ENCODE data around the gene COL24A1.
"Not testable (repeated sequence)": the region's sequence is repeated elsewhere in the genome, so short reads cannot be mapped to it uniquely, and the experiment has no call there.

Gene COL24A1

GRCh38 chr1:86152887-86153286, 3.7 kb downstream of the COL24A1 start:
- no peak for DNase-seq (ENCODE audit: low read depth)

DNA sequence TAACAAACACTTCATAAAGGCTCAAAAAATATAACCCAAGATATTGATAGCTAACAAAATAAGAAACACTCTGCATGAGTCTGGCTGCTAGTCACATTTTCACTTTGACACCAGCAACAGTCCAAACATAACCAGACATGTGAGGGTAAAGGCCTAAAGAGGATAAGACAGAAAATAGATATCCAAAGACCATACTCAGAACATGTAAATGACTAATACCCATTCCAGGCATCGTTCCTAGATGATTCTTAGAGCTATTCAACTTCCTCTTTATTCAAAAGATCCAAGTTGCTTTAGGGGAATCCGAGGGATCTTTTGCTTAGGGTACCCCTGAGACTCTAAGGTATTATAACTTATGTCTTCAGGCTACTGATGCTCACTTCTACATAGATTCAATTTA, 5.1 kb downstream of the COL24A1 start:
- DNase-seq (ENCODE audit: low read depth), result peak; percentile 78

- peak; percentile 41 for DNase-seq (ENCODE audit: low read depth)
These were observed 6.0 kb downstream of the COL24A1 start for GRCh38 chr1:86150553-86151055.

- no peak for DNase-seq (ENCODE audit: low read depth)
These were observed 7.0 kb downstream of the COL24A1 start for GRCh38 chr1:86149591-86149990.

GRCh38 chr1:86147755-86148154, 8.8 kb downstream of the COL24A1 start:
- DNase-seq (ENCODE audit: low read depth), result no peak

DNA sequence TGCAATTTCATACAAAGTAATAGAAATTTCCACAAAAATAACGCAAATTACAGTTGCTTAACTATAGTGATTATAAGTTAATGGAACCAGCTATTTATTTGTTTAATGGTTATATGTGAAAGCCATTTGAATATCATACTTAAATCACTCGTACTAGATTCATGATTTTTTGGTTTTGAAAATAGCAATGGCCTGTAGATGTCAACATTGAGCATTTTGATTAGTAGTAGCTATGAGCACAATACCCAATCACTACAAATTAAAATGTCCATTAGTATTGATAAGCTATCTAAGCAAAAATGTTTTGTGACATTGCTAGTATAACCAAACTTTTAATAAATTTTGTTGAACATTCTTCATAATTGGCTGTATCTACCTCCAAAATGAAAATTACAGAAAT, 10.0 kb downstream of the COL24A1 start:
- no peak for DNase-seq (ENCODE audit: low read depth)

GRCh38 chr1:86140281-86140880, 16.2 kb downstream of the COL24A1 start:
- DNase-seq (ENCODE audit: low read depth), result no peak

DNA sequence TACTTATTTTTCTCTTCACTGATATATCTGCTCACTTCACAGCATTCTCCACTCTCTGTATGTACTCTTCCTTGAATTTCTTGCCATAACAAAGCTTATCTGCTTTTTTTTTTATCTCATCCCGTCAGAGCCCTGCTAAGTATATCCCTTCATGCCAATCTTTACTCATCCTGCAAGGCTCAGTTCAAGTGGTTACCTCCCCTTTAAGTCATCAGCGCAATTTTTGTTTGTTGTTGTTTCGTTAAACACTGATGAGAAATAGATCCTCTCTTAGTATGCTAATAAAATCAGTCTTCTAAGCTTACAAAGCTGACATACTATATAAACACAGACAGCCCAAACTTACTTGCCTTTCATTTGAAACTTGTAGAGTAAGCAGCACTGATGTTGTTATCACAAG, 17.8 kb downstream of the COL24A1 start:
- DNase-seq (ENCODE audit: low read depth), result no peak

DNA sequence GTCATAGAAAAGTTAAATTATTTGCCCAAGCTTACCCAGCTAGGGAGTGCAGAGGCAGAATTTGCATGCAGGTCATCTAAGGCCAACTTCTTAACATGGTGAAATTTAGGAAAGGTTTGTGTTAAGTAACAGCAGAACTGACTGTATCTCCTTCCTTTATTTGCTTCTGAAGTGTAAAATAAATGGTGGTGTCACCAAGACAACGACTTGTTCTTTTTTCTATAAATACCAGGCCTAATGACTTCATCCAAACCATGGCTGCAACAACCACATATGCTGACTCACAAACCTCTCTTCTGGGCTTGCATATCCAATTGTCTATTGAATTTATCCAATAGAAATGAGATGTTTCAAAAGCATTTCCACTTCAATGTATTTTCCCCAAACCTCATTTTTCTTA, 19.1 kb downstream of the COL24A1 start:
- DNase-seq (ENCODE audit: low read depth), result peak; percentile 87

DNA sequence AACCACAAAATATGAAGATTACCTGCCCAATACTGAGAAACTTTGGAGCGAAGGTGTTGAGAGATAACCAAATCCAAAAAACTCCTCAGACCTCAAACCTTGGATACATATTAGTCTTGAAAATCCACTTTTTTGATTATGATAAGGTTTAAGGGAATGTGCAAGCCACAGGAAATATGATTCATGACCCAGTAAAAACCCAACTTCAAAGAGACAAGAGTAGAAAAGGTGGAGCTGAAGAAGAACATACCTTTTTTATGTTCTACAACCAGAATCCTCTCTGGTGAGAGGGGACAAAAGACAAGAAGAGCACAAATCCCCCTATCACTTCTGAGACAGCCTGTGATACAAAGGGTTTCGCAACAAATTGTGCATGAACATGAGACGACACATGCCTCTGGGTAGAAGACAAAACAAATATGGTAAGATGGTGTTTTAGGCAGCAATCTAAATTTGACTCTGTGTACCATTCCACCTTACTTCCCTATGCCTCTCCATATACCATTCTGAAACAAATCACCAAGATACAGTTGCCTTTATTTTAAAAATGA, 37.3 kb downstream of the COL24A1 start:
- DNase-seq (ENCODE audit: low read depth), result no peak

GRCh38 chr1:86114816-86115400, 41.7 kb downstream of the COL24A1 start:
- DNase-seq (ENCODE audit: low read depth), result no peak

DNA sequence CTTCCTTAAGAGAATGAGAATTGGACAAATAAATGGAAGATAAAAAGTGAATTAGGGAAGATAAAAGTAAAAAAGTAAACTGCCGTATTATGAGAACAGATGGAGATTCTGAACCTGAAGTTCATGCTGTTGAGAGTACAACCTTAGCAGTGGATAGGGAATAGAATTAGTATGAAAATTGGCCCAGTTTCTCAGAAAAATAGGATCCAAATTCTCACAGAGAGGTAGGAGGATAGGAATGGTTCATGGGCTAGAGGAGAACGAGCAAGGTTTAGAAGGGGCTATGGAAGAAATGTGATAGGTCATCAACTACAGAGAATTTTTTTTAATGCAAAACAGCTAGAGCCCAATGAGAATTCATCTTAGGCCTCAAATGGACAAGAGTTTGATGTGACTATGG, 42.3 kb downstream of the COL24A1 start:
- no peak for DNase-seq (ENCODE audit: low read depth)

DNA sequence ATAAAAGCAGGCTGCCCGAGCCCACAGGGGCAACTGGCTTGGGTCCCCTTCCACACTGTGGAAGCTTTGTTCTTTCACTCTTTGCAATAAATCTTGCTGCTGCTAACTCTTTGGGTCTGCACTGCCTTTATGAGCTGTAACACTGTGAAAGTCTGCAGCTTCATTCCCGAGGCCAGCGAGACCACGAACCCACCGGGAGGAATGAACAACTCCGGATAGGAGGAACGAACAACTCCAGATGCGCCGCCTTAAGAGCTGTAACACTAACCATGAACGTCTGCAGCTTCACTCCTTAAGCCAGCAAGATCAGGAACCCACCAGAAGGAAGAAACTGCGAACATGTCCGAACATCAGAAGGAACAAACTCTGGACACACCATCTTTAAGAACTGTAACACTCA, 45.0 kb downstream of the COL24A1 start:
- not testable (repeated sequence) for DNase-seq (ENCODE audit: low read depth)

DNA sequence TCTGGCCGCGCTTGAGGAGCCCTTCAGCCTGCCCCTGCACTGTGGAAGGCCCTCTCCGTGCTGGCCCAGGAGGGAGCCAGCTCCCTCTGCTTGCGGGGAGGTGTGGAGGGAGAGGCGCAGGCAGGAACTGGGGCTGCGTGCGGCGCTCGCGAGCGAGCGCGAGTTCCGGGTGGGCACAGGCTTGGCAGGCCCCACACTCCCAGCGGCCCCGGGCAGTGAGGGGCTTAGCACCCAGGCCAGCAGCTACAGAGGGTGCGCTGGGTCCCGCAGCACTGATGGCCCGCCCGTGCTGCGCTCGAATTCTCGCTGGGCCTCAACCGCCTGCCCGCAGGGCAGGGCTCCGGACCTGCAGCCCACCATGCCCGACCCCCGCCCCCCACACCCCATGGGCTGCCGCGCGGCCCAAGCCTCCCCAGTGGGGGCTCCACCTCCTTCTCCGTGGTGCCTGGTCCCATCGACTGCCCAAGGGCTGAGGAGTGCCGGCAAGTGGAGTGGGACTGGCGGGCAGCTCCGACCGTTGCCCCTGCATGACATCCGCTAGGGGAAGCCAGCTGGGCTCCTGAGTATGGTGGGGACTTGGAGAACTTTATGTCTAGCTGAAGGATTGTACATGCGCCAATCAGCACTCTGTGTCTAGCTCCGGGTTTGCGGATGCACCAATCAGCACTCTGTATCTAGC, 46.0 kb downstream of the COL24A1 start:
- no peak for DNase-seq (ENCODE audit: low read depth)

DNA sequence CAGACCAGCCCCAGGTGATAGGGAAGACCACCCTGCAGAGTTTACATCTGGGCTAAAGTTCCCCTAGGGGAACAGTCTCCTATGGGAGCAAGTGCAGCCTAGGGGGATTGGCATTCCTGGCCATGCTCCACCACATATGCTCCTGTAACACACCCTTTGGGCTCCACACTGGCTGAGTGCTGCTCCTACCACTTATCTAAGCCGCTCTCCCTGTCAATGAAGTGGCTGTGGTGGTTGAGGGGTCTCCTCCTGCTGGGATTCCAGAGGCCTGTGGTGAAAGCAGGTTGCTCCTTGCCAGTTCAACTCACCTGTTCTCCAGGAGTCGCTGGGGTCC, 51.1 kb downstream of the COL24A1 start:
- no peak for DNase-seq (ENCODE audit: low read depth)

GRCh38 chr1:86104606-86105532, 51.7 kb downstream of the COL24A1 start:
- no peak for DNase-seq (ENCODE audit: low read depth)

GRCh38 chr1:86101616-86102015, 55.0 kb downstream of the COL24A1 start:
- no peak for DNase-seq (ENCODE audit: low read depth)

DNA sequence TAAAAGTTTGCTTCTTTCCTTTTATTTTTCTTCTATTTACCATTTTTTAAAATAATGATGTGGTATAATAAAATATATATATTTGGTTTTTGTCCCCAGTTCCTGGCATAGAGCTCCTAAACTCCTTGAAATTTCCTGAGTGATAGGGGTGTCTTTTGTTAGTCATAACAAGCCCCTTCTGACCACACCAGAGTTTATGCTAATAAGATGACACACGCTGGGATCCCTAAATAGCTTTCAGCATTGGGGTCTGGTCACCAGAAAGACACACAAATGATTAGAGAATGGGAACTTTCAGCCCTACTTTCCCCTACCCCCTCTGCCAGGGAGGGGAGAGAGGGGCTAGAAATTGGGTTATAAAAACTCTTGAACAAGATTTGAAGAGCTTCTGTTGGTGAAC, 56.2 kb downstream of the COL24A1 start:
- DNase-seq (ENCODE audit: low read depth), result no peak

GRCh38 chr1:86089765-86090164, 66.8 kb downstream of the COL24A1 start:
- no peak for DNase-seq (ENCODE audit: low read depth)

- DNase-seq (ENCODE audit: low read depth), result no peak
These were observed 70.7 kb downstream of the COL24A1 start for GRCh38 chr1:86085741-86086409.

GRCh38 chr1:86084998-86085397, 71.6 kb downstream of the COL24A1 start:
- peak; percentile 11 for DNase-seq (ENCODE audit: low read depth)

DNA sequence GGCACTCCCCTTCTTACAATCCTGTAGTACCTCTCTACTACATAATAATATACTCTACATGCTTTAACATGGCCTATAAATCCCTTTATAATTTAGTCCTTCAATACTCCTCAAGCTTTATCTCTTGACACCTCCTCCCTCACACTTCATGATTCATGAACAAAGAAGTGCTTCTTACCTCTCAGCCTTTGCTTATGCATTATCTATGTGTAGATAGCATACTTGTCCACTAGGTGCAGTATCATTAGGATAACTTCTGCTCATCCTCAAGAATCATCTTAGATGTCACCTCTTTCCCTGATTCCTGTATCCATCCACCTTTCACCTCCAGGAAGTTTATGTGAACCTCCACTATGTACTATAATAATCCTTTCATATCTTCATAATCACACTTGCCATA, 74.4 kb downstream of the COL24A1 start:
- no peak for DNase-seq (ENCODE audit: low read depth)

All from EH (cell line).